Measurements from ENCODE around the gene TMEM222.

GRCh38 chr1:27374362-27375086, 52.6 kb downstream of the TMEM222 start, which contains the start of gene FCN3:
- TF ChIP-seq CTCF (IDR thresholded peaks at IDR 0.05; ENCODE audit: low read depth, low read length, poor library complexity, severe bottlenecking) = no peak
- no peak for TF ChIP-seq EZH2phosphoT487 (IDR thresholded peaks at IDR 0.05; ENCODE audit: borderline replicate concordance, low read length)

All from DOHH2 (cell line).